IMR-90 (cell line): Measurements from ENCODE around the gene BCHE. TPM values are rescaled to one million over a fixed set of nuclear protein-coding genes. Genes with fewer than 3 reads are reported as not detected.

ENCODE experiments used
- ATAC-seq: fragments of 200-7000 bp; cut with Tn5 transposase; 2 replicates; pipeline ENCODE4 v1.9.1; 2020; ENCODE audit warnings: low read depth, mild to moderate bottlenecking, moderate library complexity
- BruUV-seq: library from RNA; stranded (reverse); fragments of 400-500 nt; replicated peaks from 2 replicates; lab custom pipeline; 2021; lab: Mats Ljungman, UMichigan
- CTCF ChIA-PET: fragments of 300-600 bp; formaldehyde crosslinking; extraction: SDS; loops from one replicate; lab custom pipeline; 2021; ENCODE audit warnings: antibody characterized with exemption; lab: Yijun Ruan, JAX
- POLR2A ChIA-PET: fragments of 300-600 bp; sonication (Branson Sonifier 250); formaldehyde crosslinking; loops from one replicate; lab custom pipeline; 2022; ENCODE audit warnings: antibody characterized with exemption; ENCODE audit not compliant: unreplicated experiment; lab: Charles Lee
- DNase-seq: peaks from one replicate; pipeline ENCODE4 v3.0.0; 2013
- H2AFZ ChIP-seq: replicated peaks from 2 replicates; pipeline ENCODE3; 2013; ENCODE audit warnings: low read length, mild to moderate bottlenecking; ENCODE audit not compliant: poor library complexity
- H2AK5ac ChIP-seq: 2 replicates; pipeline ENCODE4 v1.6.1; 2013; ENCODE audit warnings: low read depth, low read length, inconsistent platforms
- H2AK9ac ChIP-seq: replicated peaks from 2 replicates; pipeline ENCODE3; 2013; ENCODE audit warnings: mild to moderate bottlenecking, low read depth, low read length, moderate library complexity; ENCODE audit not compliant: poor library complexity
- H2BK120ac ChIP-seq: 2 replicates; pipeline ENCODE4 v1.6.1; 2013; ENCODE audit warnings: low read depth, low read length, inconsistent platforms
- H2BK15ac ChIP-seq: 3 replicates; pipeline ENCODE4 v1.6.1; 2013; ENCODE audit warnings: low read depth, low read length, inconsistent platforms
- H2BK20ac ChIP-seq: 2 replicates; pipeline ENCODE4 v1.6.1; 2013; ENCODE audit warnings: low read depth, mild to moderate bottlenecking, inconsistent platforms, low read length, moderate library complexity
- H2BK5ac ChIP-seq: 2 replicates; pipeline ENCODE4 v1.6.1; 2013; ENCODE audit warnings: mild to moderate bottlenecking, low read depth, low read length, inconsistent platforms; ENCODE audit not compliant: poor library complexity, severe bottlenecking
- H3K14ac ChIP-seq: replicated peaks from 2 replicates; pipeline ENCODE4 v1.6.1; 2013; ENCODE audit warnings: low read depth, low read length, inconsistent platforms
- H3K18ac ChIP-seq: 2 replicates; pipeline ENCODE4 v1.6.1; 2013; ENCODE audit warnings: low read depth, low read length, control low read depth
- H3K23ac ChIP-seq: 2 replicates; pipeline ENCODE4 v1.6.1; 2013; ENCODE audit warnings: low read depth, low read length, inconsistent platforms
- H3K27ac ChIP-seq: 2 replicates; pipeline ENCODE4 v1.5.1; 2013; ENCODE audit warnings: mild to moderate bottlenecking, control low read depth, low read length; ENCODE audit not compliant: insufficient read depth
- H3K27me3 ChIP-seq: 2 replicates; pipeline ENCODE4 v1.6.1; 2013; ENCODE audit warnings: low read length; ENCODE audit not compliant: control insufficient read depth, insufficient read depth
- H3K36me3 ChIP-seq: 2 replicates; pipeline ENCODE4 v1.6.1; 2013; ENCODE audit warnings: low read length, mixed read lengths; ENCODE audit not compliant: control insufficient read depth, insufficient read depth
- H3K4ac ChIP-seq: 2 replicates; pipeline ENCODE4 v1.6.1; 2013; ENCODE audit warnings: low read depth, low read length, inconsistent platforms
- H3K4me1 ChIP-seq: 2 replicates; pipeline ENCODE4 v1.6.1; 2013; ENCODE audit warnings: low read length, mixed read lengths; ENCODE audit not compliant: control insufficient read depth, insufficient read depth
- H3K4me2 ChIP-seq: 2 replicates; pipeline ENCODE4 v1.6.1; 2013; ENCODE audit warnings: low read depth, mild to moderate bottlenecking, control low read depth, low read length, moderate library complexity
- H3K4me3 ChIP-seq: 2 replicates; pipeline ENCODE4 v1.5.1; 2013; ENCODE audit warnings: low read depth, mild to moderate bottlenecking, control low read depth, low read length, moderate library complexity; ENCODE audit not compliant: insufficient read depth
- H3K56ac ChIP-seq: 2 replicates; pipeline ENCODE4 v1.6.1; 2013; ENCODE audit warnings: low read length, inconsistent platforms; ENCODE audit not compliant: insufficient read depth; ENCODE audit errors: extremely low read depth
- H3K79me1 ChIP-seq, 2 experiments: 2 replicates each; pipeline ENCODE4 v1.6.1; 2013; ENCODE audit warnings: low read length in 2 of 2, inconsistent platforms in 1 of 2, low read depth in 1 of 2
- H3K9ac ChIP-seq: 2 replicates; pipeline ENCODE4 v1.6.1; 2013; ENCODE audit warnings: low read depth, low read length, control low read depth
- H3K9me1 ChIP-seq: 2 replicates; pipeline ENCODE4 v1.6.1; 2013; ENCODE audit warnings: low read length, inconsistent platforms; ENCODE audit not compliant: insufficient read depth
- H3K9me3 ChIP-seq: 2 replicates; pipeline ENCODE4 v1.6.1; 2013; ENCODE audit warnings: low read length; ENCODE audit not compliant: control insufficient read depth, insufficient read depth
- H4K20me1 ChIP-seq: 2 replicates; pipeline ENCODE4 v1.6.1; 2013; ENCODE audit warnings: low read length, inconsistent platforms; ENCODE audit not compliant: insufficient read depth
- H4K5ac ChIP-seq: 2 replicates; pipeline ENCODE4 v1.6.1; 2013; ENCODE audit warnings: mild to moderate bottlenecking, low read depth, low read length, control low read depth
- H4K8ac ChIP-seq, 2 experiments: 2 replicates each; pipeline ENCODE4 v1.6.1; 2013; ENCODE audit warnings: low read depth in 2 of 2, low read length in 2 of 2, control low read depth in 1 of 2, inconsistent platforms in 1 of 2
- H4K91ac ChIP-seq: 2 replicates; pipeline ENCODE4 v1.6.1; 2013; ENCODE audit warnings: low read depth, low read length, inconsistent platforms; ENCODE audit not compliant: insufficient read depth
- CHD1 ChIP-seq: IDR thresholded peaks from 2 replicates; pipeline ENCODE4 v1.6.1; 2012; ENCODE audit warnings: low read depth, low read length, improper control_type of control experiment
- CTCF ChIP-seq: conservative IDR thresholded peaks from 2 replicates; pipeline ENCODE4 v1.5.1; 2012; ENCODE audit warnings: mild to moderate bottlenecking, low read depth, low read length, improper control_type of control experiment
- FOS ChIP-seq: fragments of 150-350 bp; IDR thresholded peaks from 2 replicates; pipeline ENCODE4 v1.6.1; 2016; ENCODE audit warnings: low read depth, low read length
- NFE2L2 ChIP-seq: fragments of 150-350 bp; IDR thresholded peaks from 2 replicates; pipeline ENCODE4 v1.6.1; 2016; ENCODE audit warnings: low read depth, mild to moderate bottlenecking, low read length
- POLR2A ChIP-seq: IDR thresholded peaks from 2 replicates; pipeline ENCODE4 v1.6.1; 2012; ENCODE audit warnings: mild to moderate bottlenecking, low read depth, low read length
- WGBS, 2 experiments: methylation state at CpG; one replicate each; pipeline versions ENCODE4 v1.1.5 to v1.1.7; 2013; ENCODE audit warnings: missing lambda C conversion rate in 2 of 2; ENCODE audit not compliant: insufficient read length in 1 of 2; ENCODE audit errors: extremely low coverage in 2 of 2; 5-methylcytosine and 5-hydroxymethylcytosine counted together
- dilution Hi-C: fragments of 300-500 bp; cut with HindIII; formaldehyde crosslinking; loops from one replicate; pipeline ENCODE4 v1.14.3; 2018; ENCODE audit warnings: low sequenced_read_pairs; ENCODE audit not compliant: unreplicated experiment
- in situ Hi-C: fragments of 300-500 bp; cut with MboI; formaldehyde crosslinking; loops from 3 replicates; pipeline ENCODE4 v1.14.3; 2019; ENCODE audit warnings: low sequenced_read_pairs, inconsistent platforms, mixed read lengths
- intact Hi-C: fragments of 100-400 bp; cut with micrococcal nuclease; formaldehyde crosslinking; loops from 2 replicates; pipeline ENCODE4 v1.10.0; 2022
- polyA plus RNA-seq, 3 experiments: library from polyadenylated mRNA; depleted of rRNA; stranded (reverse); fragments of >200 nt; gene quantifications; 2 replicates each; pipeline ENCODE4 v1.2.3, GENCODE V29; 2012; ENCODE audit warnings: low replicate concordance in 1 of 3
- total RNA-seq: library from RNA; depleted of rRNA; stranded (reverse); fragments of >200 nt; gene quantifications from 2 replicates; pipeline ENCODE4 v1.2.3, GENCODE V29; 2012

BCHE gene
- total and polyA plus RNA-seq, 2 of the 4 experiments (the other 2 are of a cell fraction) = 1.5 to 1.6 TPM

- H4K5ac ChIP-seq = no peak overlapping the region
- H2AK5ac ChIP-seq = no peak overlapping the region
- no peak overlapping the region for H3K9ac ChIP-seq
- H3K4ac ChIP-seq = no peak overlapping the region
- H3K27me3 ChIP-seq = no peaks in the 10 kb centered on the region
- no peak overlapping the region for H2BK15ac ChIP-seq
- WGBS, 2 experiments = no CpG with 5 or more reads among the region's 2 CpGs
- H3K36me3 ChIP-seq = no peaks in the 10 kb centered on the region
- dilution Hi-C loops (no loop called here), in situ Hi-C loops (no loop called here), intact Hi-C loops (no loop called here)
- H3K18ac ChIP-seq = no peak overlapping the region
- no peak overlapping the region for H2AFZ ChIP-seq
- no peak overlapping the region for H3K56ac ChIP-seq
- no peak overlapping the region for H3K27ac ChIP-seq
- no peak overlapping the region for H2BK120ac ChIP-seq
- DNase-seq = no peak
- no peak overlapping the region for H3K23ac ChIP-seq
- CTCF ChIA-PET = no interaction called here
- TF ChIP-seq POLR2A = no peak
- TF ChIP-seq CHD1 = no peak
- no peak for TF ChIP-seq CTCF
- TF ChIP-seq NFE2L2 = no peak
- TF ChIP-seq FOS = no peak
- H3K14ac ChIP-seq = no peak overlapping the region
- no peak overlapping the region for H2BK20ac ChIP-seq
- H2BK5ac ChIP-seq = no peak overlapping the region
- no TSS peak for BruUV-seq
- H3K4me2 ChIP-seq = no peak overlapping the region
- H3K4me1 ChIP-seq = no peaks in the 10 kb centered on the region
- H3K9me1 ChIP-seq = no peaks in the 10 kb centered on the region
- H4K20me1 ChIP-seq = no peaks in the 10 kb centered on the region
- no peak overlapping the region for H4K91ac ChIP-seq
- POLR2A ChIA-PET = no interaction called here
- H2AK9ac ChIP-seq = no peak overlapping the region
- H3K4me3 ChIP-seq = no peak overlapping the region
- no peaks in the 10 kb centered on the region for H3K79me1 ChIP-seq
- peaks cover 2% of the 10 kb centered on the region; the same call in 1 of the 2 replicates for H3K9me3 ChIP-seq
- no peak overlapping the region for H4K8ac ChIP-seq
- ATAC-seq = no peak
These were observed 90.3 kb downstream of the BCHE start for GRCh38 chr3:165746874-165747273.
